A673 (cell line): ENCODE results near the gene PEX14.

Experiments used
- EZH2 ChIP-seq: fragments of 200-600 bp; sonication (generic); IDR thresholded peaks from 2 replicates; pipeline ENCODE4 v1.6.1; 2017; ENCODE audit warnings: borderline replicate concordance, low read depth, mild to moderate bottlenecking, mixed read lengths, antibody characterized with exemption, low read length; ENCODE audit not compliant: poor library complexity, severe bottlenecking
- TF ChIP-seq, protein P1 (sequence below): fragments of 300-800, 200-600 bp; sonication (generic); conservative IDR thresholded peaks from 2 replicates; pipeline ENCODE4 v1.5.1; 2017; ENCODE audit warnings: low read depth, mild to moderate bottlenecking, antibody characterized with exemption, low read length, moderate library complexity, mixed read lengths

DNA sequence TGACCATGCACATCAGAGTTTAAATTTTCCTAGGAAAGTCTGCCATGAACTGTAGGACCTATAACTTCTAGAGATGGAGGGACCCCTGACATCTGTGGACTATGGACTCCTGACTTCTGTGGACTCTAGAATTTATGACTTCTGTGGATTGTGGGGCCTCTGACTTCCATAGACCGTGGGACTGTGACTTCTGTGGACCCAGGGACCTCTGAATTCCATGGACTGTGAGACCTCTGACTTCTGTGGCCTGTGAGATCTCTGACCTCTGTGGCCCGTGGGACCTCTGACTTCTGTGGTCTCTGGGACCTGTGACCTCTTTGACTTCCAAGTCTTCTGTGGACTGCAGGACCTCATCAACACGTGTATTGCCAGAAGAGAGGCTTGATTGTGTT, 36.7 kb downstream of the PEX14 start:
- TF ChIP-seq, protein P1, sequence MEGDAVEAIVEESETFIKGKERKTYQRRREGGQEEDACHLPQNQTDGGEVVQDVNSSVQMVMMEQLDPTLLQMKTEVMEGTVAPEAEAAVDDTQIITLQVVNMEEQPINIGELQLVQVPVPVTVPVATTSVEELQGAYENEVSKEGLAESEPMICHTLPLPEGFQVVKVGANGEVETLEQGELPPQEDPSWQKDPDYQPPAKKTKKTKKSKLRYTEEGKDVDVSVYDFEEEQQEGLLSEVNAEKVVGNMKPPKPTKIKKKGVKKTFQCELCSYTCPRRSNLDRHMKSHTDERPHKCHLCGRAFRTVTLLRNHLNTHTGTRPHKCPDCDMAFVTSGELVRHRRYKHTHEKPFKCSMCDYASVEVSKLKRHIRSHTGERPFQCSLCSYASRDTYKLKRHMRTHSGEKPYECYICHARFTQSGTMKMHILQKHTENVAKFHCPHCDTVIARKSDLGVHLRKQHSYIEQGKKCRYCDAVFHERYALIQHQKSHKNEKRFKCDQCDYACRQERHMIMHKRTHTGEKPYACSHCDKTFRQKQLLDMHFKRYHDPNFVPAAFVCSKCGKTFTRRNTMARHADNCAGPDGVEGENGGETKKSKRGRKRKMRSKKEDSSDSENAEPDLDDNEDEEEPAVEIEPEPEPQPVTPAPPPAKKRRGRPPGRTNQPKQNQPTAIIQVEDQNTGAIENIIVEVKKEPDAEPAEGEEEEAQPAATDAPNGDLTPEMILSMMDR: no peak
- TF ChIP-seq EZH2: no peak
